Thyroid gland (tissue), 4 donors: ENCODE results near the gene CYP19A1.

Source experiments
- POLR2A ChIP-seq, 2 donors: fragments of 450-650 bp; IDR thresholded peaks; one replicate each; pipeline ENCODE4 v1.6.1; 2017; ENCODE audit warnings: antibody characterized with exemption in 2 of 2, mild to moderate bottlenecking in 2 of 2, moderate library complexity in 1 of 2
- TF ChIP-seq, protein P1 (sequence below), 6 experiments: fragments of 200-600 bp in 3 of 6; fragments of 450-650 bp in 3 of 6; sonication (generic) in 3 of 6; IDR thresholded peaks; one replicate each; pipeline ENCODE4 v1.5.1; 2016 to 2019; ENCODE audit warnings: antibody characterized with exemption in 6 of 6, mild to moderate bottlenecking in 2 of 6, inconsistent platforms in 1 of 6, moderate library complexity in 1 of 6

DNA sequence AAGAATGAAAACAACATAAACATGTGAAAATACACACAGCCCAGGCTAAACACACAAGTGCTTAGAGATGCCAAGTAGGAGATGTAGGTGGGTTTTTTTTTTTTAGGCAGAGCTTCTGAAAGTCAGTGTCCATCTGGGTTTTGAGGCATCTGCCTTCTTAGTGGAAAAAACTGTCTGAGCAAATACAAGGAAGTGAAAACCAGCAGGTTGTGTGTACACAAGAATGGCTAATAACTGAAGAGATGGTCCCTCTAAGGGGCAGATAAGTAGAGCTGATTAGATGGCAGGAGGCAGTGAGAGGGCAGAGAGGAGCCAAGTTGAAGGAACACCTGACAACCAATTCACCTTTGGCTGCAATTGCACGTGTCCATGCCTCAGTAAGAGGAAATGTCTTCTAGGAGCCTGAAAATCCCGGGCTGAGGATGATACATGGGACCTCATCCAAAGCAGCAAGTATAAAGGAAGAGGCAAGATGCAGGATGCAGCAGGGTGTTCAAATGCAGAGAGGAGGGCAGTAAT lies 34.9 kb downstream of the CYP19A1 start:
- TF ChIP-seq, protein P1, sequence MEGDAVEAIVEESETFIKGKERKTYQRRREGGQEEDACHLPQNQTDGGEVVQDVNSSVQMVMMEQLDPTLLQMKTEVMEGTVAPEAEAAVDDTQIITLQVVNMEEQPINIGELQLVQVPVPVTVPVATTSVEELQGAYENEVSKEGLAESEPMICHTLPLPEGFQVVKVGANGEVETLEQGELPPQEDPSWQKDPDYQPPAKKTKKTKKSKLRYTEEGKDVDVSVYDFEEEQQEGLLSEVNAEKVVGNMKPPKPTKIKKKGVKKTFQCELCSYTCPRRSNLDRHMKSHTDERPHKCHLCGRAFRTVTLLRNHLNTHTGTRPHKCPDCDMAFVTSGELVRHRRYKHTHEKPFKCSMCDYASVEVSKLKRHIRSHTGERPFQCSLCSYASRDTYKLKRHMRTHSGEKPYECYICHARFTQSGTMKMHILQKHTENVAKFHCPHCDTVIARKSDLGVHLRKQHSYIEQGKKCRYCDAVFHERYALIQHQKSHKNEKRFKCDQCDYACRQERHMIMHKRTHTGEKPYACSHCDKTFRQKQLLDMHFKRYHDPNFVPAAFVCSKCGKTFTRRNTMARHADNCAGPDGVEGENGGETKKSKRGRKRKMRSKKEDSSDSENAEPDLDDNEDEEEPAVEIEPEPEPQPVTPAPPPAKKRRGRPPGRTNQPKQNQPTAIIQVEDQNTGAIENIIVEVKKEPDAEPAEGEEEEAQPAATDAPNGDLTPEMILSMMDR (IDR thresholded peaks at IDR 0.05), result no peak
- TF ChIP-seq POLR2A (IDR thresholded peaks at IDR 0.05), result no peak
